Measurements from ENCODE around the gene TAS2R30. TPM values are rescaled to one million over a fixed set of nuclear protein-coding genes. Genes with fewer than 3 reads are reported as not detected.

Gene TAS2R30, protein sequence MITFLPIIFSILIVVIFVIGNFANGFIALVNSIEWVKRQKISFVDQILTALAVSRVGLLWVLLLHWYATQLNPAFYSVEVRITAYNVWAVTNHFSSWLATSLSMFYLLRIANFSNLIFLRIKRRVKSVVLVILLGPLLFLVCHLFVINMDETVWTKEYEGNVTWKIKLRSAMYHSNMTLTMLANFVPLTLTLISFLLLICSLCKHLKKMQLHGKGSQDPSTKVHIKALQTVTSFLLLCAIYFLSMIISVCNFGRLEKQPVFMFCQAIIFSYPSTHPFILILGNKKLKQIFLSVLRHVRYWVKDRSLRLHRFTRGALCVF
- total RNA-seq = 10 to 100 TPM in 1 of 2 donors, 1 to 10 TPM in 1; 4.1 to 15.1 TPM

DNA sequence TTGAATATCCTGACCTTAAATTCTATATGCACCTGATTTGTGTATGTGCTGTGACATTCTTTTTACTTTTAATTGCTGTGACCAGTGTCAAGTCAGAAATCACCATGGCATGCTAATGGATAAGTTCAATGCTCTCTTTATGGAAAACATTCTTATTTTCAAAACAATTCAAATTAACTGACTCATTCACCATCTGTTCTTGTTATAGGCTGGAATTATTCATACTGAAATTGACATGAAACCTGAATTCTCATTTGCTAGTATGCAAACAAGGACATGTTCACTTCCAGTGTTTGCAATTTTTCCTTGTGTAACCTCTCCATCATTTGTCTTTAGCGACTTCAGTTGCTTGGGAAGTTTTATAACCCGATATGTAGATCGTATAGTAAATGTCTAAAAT is at the start of gene TAS2R30:
Gene TAS2R30, minus strand, starts transcription at position 340 of the 400 bp plus-strand sequence. CDS start 400 bp downstream, outside the sequence.
- ATAC-seq (ENCODE audit: insufficient number of reproducible peaks, low FRiP score, low read depth) (no peak), DNase-seq (ENCODE audit: low spot score) (no peak)
- Histone ChIP-seq H3K4me3 (no peak within 1 kb of the TSS), H3K4me1 (ENCODE audit: control insufficient read depth in 1 of 2, low read depth in 2 of 2) (peaks cover 0 to 3% of the 10 kb centered on the region in 2 donors), H3K27me3 (replicated peaks; ENCODE audit: insufficient read depth) (no peaks in the 10 kb centered on the region), H3K27ac (no peak within 1 kb of the TSS), H3K9me3 (no peaks in the 10 kb centered on the region), H3K36me3 (no peaks in the 10 kb centered on the region)
- TF ChIP-seq, protein P1, sequence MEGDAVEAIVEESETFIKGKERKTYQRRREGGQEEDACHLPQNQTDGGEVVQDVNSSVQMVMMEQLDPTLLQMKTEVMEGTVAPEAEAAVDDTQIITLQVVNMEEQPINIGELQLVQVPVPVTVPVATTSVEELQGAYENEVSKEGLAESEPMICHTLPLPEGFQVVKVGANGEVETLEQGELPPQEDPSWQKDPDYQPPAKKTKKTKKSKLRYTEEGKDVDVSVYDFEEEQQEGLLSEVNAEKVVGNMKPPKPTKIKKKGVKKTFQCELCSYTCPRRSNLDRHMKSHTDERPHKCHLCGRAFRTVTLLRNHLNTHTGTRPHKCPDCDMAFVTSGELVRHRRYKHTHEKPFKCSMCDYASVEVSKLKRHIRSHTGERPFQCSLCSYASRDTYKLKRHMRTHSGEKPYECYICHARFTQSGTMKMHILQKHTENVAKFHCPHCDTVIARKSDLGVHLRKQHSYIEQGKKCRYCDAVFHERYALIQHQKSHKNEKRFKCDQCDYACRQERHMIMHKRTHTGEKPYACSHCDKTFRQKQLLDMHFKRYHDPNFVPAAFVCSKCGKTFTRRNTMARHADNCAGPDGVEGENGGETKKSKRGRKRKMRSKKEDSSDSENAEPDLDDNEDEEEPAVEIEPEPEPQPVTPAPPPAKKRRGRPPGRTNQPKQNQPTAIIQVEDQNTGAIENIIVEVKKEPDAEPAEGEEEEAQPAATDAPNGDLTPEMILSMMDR (IDR thresholded peaks at IDR 0.05) = no peak

DNA sequence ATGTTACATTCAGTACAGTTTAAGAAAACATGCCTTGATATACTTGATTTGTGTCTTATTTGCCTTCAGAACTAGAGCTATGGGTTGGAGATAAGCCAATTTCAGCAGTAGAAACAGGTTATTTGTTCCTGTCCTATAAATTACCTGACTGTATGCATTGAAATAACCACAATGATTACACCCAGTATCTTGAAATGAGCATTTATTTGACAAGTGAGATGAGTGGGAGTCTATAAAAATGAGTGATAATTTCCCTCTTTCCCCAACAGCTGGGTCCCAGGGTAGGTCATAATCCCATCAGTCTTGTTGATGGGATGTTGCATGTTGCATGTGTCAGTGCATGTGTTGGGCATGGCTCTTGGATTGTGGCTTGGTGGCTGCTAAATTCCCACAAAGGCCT is 48.6 kb upstream of the TAS2R30 start:
- Histone ChIP-seq H3K27me3 (replicated peaks; ENCODE audit: insufficient read depth) (no peaks in the 10 kb centered on the region), H3K4me1 (ENCODE audit: control insufficient read depth in 1 of 2, low read depth in 2 of 2) (no peaks in the 10 kb centered on the region)
- TF ChIP-seq, protein P1 (IDR thresholded peaks at IDR 0.05) = no peak

DNA sequence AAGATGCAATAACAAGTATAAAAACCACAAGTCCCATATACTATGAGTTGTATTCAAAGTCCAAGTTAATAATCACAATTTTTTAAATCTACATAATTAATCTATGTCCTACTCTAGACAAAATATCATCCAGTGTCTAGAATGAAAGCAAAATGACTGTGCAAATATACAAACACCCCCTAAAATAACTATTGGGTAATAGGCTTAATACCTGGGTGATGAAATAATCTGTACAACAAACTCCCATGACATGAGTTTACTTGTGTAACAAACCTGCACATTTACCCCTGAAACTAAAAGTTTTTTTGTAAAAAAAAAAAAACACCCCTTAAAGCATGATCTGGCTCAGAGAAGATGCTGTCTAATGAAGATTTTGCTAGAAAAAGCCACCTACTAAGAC is 48.1 kb upstream of the TAS2R30 start:
- ATAC-seq (ENCODE audit: insufficient number of reproducible peaks, low FRiP score, low read depth) = no peak
- Histone ChIP-seq H3K4me1 (ENCODE audit: control insufficient read depth in 1 of 2, low read depth in 2 of 2) (no peaks in the 10 kb centered on the region), H3K4me3 (no peak overlapping the region), H3K27ac (no peak overlapping the region), H3K9me3 (no peaks in the 10 kb centered on the region), H3K27me3 (replicated peaks; ENCODE audit: insufficient read depth) (no peaks in the 10 kb centered on the region), H3K36me3 (no peaks in the 10 kb centered on the region)
- no peak for DNase-seq (ENCODE audit: low spot score)
- TF ChIP-seq, protein P1 (IDR thresholded peaks at IDR 0.05) = no peak

More for the DNA sequence above, 48.6 kb upstream of the TAS2R30 start:
- Histone ChIP-seq H3K9me3 (no peaks in the 10 kb centered on the region), H3K4me3 (no peak overlapping the region), H3K27ac (no peak overlapping the region), H3K36me3 (no peaks in the 10 kb centered on the region)
- ATAC-seq (ENCODE audit: insufficient number of reproducible peaks, low FRiP score, low read depth) (no peak), DNase-seq (ENCODE audit: low spot score) (no peak)

DNA sequence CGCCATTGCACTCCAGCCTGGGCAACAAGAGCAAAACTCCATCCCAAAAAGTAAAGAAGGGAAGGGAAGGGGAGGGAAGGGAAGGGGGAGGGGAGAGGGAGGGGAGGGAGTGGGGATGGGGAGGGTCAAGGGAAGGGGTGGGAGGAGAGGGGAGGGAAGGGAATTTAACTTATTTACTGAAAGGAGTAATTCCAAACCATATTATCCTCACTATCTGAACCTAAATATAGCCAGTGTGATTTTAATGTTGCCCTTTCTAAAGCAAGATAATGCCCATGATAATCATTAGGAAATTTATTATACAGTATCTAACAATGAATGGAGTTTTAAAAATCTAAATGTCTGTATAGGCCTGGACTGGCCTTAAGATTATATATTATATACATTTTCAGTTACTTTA is 43.8 kb upstream of the TAS2R30 start:
- no peak for ATAC-seq (ENCODE audit: insufficient number of reproducible peaks, low FRiP score, low read depth)
- Histone ChIP-seq H3K27ac (no peak overlapping the region), H3K27me3 (replicated peaks; ENCODE audit: insufficient read depth) (no peaks in the 10 kb centered on the region), H3K4me1 (ENCODE audit: control insufficient read depth in 1 of 2, low read depth in 2 of 2) (no peaks in the 10 kb centered on the region), H3K36me3 (peaks cover 5% of the 10 kb centered on the region), H3K9me3 (no peaks in the 10 kb centered on the region), H3K4me3 (no peak overlapping the region)
- no peak for DNase-seq (ENCODE audit: low spot score)
- TF ChIP-seq, protein P1 (IDR thresholded peaks at IDR 0.05) = no peak

DNA sequence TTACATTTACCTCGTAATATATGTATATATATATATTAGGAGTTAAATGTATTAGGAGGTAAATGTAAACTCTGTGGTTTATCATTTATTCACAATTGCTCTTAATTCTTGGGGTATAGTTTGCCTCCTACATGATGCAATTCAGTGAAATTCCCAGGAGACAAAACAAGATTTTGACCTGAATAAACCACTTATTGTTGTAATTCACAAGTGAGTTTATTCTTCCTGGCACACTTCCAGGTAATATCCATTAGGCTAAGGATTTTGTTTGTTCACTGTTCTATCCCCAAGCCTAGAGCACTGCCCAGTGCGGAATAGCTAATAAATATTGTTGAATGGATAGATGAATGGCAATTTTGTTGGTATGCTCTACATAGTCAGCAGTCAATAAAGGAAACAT is 39.6 kb upstream of the TAS2R30 start:
- Histone ChIP-seq H3K36me3 (peaks cover 8% of the 10 kb centered on the region), H3K27me3 (replicated peaks; ENCODE audit: insufficient read depth) (no peaks in the 10 kb centered on the region), H3K9me3 (no peaks in the 10 kb centered on the region), H3K4me1 (ENCODE audit: control insufficient read depth in 1 of 2, low read depth in 2 of 2) (peaks cover 25% of the 10 kb centered on the region in 2 donors), H3K27ac (no peak overlapping the region), H3K4me3 (no peak overlapping the region)
- DNase-seq (ENCODE audit: low spot score) (no peak), ATAC-seq (ENCODE audit: insufficient number of reproducible peaks, low FRiP score, low read depth) (no peak)
- TF ChIP-seq, protein P1 (IDR thresholded peaks at IDR 0.05) = no peak

Data from thoracic aorta (tissue), 2 donors.